GM19467 (cell line): ENCODE results near the gene DEDD2.
A peak's percentile ranks its signal among the peaks of the same experiment; 100 is the strongest.

Experiments used
- ATAC-seq: cut with Tn5 transposase; IDR thresholded peaks from one replicate; pipeline ENCODE4 v1.9.1; 2021; ENCODE audit warnings: mild to moderate bottlenecking, moderate library complexity; ENCODE audit not compliant: unreplicated experiment

Gene DEDD2

GRCh38 chr19:42248270-42249148 is 31.0 kb upstream of the DEDD2 start:
- ATAC-seq: no peak

DNA sequence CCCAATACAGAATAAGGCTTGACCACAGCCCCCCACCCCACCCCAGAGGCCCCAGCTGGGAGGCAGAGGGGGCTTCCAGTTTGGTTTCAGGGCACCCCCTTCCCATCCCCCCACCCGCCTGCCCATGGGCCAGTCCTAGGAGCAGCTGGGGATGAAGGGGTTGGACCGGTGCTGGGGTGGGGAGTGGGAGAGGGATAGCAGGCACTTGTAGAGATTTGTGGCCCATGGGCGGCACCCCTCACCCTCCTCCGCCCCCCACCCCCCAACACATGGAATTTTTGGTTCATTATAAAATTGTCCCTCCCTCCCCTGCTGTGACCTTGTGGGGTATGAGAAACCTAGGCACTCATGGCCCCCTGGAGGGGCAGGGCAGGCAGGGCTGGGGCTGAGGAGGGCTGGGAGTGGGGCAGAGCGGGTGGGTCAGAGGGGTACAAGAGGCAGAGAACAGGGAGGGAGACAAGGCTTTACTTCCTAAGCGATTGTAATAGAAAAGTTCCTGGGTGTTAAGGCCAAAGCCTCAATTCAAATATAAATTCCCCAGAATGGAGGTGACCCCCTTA is 30.2 kb upstream of the DEDD2 start:
- ATAC-seq: no peak

DNA sequence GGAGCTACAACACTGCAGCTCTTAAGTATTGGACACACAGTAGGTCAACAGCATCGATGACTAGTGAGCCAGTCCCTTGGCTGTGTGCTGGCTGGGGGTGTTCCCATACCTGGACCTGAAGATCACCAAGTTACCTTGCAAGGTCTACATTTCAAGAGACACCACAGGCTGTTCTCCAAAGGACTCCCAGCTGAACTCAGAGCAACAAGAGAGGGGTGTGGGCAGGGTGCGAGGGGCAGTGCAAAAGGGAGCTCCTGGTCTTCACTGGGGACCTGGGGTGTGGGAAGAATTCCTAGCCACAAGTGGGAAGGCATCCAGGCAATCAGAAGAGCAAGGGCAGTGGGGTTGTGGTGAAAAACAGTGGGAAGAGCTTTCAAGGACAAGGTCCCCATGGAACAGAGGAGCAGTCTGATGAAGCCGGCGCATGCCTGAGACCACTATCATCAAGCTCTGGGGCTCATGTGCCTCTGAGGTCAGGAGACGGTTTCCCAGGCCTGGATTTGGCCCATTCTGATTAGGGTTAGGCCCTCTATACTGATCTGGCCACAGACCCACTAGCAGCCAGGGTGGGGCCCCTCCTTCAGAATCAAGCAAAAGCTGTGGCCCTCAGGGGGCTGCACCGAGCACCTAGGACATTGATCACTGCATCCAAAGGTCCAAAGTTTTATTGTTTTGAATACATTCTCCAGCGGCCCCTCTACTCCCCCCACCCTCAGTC is 29.6 kb upstream of the DEDD2 start:
- ATAC-seq: no peak

GRCh38 chr19:42246143-42246921 is 28.9 kb upstream of the DEDD2 start:
- ATAC-seq: no peak

GRCh38 chr19:42245231-42245630 is 27.8 kb upstream of the DEDD2 start:
- no peak for ATAC-seq

DNA sequence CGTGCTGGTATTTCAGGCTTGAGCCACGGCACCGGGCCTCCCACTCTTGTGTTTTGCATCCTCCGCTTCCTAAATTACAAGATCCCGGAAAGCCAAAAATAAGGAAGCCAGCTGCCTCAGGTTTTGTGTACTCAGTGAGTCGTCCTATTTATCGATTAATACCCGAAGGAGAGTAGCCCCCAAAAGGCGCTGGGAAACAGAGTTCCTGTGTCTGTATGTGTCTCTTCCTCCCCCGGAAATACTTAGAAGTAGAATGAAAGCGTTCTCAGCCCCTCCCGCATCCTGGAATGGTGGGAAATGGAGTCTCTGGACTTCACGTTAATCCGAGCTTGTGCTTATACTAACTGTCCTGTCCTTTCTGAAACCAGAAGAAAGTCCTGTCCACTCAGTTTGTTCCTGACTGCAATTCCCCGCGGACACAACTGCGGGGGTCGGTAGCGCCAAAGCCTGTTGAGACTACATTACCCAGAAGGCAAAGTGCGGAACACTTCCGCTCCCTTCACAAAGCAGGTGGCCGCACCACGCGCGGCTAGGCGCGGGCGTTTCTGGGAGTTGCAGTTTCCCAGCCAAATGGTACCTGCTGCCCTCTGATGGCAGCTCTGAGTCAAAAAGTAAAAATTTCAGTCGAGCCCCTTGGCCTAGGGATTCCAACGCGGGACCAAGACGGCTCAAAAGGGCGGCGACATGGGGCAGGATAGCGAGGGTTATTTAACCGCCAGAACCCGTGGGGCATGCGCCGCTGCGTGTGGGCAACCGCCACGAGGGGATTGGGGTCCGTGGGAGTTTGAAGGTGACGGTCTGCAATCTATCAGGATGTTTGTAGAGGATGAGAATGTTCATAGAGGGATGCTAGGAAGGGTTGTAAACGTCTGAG is 27.1 kb upstream of the DEDD2 start:
- ATAC-seq: peak; percentile 39

GRCh38 chr19:42242512-42243409 is 25.3 kb upstream of the DEDD2 start, which contains the start of gene GSK3A:
Gene GSK3A (minus strand): TSS chr19:42242602. CDS start chr19:42242465, 137 bp downstream.
- ATAC-seq: peak; percentile 55

DNA sequence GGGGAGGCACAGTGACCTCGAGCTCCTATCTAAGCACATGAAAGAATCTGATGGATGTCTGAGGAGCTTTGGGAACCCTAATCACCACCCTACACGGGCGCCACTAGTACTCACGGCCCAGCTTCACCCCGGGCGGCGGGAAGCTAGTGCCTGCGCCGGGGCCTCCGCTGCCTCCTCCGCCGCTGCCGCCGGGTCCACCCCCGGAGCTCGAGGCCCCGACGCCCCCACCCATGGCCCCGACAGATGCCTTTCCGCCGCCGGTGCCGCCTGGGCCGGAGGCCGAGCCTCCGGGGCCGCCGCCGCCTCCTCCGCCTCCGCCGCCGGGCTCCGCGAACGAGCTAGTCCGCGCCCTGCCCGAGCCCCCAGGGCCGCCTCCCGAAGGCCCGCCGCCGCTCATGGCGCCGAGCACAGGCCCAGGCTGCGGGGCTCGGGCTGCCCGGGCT is 24.6 kb upstream of the DEDD2 start:
- no peak for ATAC-seq

DNA sequence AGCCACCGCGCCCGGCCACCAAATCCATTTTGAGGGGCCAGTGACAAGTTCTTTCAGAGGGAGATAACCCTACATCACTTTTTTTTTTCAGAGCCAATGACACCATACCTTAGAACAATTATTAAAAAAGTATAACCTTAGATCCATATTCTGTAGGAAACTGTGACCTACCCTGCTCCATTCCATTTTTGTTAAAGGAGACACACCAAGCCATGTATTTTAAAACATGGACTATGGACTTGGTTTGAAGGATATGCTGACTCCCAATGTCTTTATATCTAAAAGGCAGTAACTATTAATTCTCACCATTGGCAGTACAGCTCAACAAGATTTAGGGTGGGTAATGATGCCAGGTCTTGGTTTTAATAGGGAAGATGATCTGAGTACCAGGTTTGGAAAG is 23.8 kb upstream of the DEDD2 start:
- no peak for ATAC-seq

DNA sequence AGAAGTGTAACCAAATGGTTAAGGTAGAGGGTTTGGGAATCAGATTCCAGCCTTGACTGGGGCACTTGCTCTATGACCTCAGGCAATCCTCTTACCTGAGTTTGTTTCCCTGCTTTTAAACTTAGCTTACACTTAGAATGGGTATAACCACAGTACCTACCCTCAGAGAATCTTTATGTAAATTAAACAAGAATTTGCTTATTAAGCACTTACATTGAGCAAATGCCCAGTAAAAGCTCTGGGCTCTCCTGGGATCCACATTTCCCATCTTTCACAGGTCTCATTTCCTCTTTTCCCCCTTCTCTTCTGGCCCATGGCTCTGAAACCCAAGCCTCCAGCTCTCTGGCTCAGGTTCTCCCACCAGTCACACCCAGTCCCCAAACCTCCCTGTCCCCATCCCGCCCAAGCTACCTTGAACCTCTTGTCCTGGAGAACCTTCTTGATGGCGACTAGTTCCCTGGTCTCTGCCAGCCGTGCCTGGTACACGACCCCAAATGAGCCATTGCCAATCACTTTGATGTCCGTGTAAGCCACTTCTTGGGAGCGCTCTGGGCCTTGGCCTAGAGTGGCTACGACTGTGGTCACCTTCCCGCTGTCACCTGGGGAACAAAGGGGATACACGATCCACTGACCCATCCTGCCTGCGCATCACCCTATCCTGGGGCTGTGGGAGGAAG is 22.2 kb upstream of the DEDD2 start:
- no peak for ATAC-seq

DNA sequence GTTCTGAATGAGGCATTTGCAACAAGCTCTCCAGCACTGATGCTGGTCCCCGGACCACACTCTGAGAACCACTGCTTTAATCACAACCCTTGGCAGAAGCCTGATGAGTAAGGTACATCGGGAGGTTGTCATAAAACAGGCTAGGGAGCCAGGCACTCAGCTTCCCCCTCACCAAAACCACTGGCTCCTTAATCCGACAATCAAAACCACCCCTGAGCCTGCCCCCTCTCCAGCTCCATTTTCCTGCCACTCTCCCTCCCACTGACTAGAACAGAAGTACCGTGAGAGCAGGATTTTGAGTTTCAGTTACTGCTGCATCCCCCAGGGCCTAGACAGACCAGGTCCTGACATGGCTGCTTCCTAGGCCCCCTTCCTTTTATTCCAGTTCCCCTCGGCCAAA is 17.7 kb upstream of the DEDD2 start:
- ATAC-seq: no peak

DNA sequence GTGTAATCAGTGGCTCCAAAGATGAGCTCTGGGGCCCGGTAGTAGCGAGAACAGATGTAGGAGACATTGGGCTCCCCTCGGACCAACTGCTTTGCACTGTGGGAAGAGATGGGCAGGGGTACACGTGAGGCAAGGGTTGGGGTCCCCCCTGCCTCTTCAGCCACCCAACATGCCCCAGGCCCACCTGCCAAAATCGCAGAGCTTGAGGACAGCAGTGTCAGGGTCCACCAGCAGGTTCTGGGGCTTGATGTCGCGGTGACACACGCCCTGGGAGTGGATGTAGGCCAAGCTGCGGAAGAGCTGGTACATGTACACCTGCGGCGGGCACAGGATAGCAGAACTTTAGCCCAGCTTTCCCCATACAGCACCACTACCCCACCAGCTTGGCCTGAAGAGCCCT is 16.9 kb upstream of the DEDD2 start:
- ATAC-seq: no peak

GRCh38 chr19:42233678-42234292 is 16.3 kb upstream of the DEDD2 start:
- no peak for ATAC-seq

- ATAC-seq: no peak
Observed at GRCh38 chr19:42233106-42233505, 15.6 kb upstream of the DEDD2 start.

GRCh38 chr19:42232435-42232834 is 15.0 kb upstream of the DEDD2 start:
- no peak for ATAC-seq

DNA sequence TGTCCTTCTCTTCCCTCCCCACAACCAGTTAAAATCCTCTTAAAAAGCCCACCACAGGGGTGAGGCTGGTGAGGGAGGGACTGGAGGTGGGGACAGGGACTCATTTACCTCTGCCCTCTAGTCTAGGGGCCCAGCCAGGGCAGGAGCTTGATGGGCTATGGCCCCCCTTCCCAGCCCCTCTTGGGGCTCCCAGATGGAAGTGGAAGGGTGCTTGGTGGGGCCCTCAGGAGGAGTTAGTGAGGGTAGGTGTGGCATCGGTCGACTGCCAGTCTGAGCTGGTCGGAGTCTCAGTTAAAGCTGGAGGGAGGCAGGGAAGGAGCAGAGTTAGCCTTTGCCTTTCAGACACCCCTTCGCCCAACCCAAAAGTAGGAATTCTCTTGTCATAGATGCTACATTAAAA is 13.1 kb upstream of the DEDD2 start:
- no peak for ATAC-seq

DNA sequence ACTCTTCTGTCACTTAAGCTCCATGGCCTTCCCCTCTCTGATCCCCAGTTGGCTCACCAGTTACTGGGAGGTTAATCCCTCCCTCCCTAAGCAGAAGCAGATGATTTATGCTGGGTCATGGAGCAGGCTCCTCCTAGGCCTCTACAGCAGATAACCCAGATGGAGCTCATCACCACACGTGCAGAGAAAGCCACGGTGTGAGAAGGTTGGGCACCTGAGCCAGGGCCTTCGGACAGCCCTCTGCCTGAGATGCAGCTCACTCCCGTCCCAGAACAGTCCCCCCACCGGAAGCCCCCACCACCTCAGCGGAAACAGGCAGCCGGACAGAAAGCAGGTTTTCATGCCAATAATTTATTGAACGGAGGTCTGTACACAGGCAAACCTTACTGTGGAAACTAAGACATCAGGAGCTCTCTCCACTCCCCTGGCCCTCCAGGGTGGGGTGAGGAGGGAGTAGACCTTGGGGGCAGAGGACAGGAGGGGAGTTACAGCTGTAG is 12.4 kb upstream of the DEDD2 start:
- no peak for ATAC-seq
